Activated naive CD8-positive, alpha-beta T cell (primary cell): Measurements from ENCODE around the gene MR1.

Experiments
- H3K27ac Mint-ChIP-seq: one replicate; pipeline ENCODE4 v1.8.0; 2021; ENCODE audit warnings: mixed read lengths
- H3K27me3 Mint-ChIP-seq: one replicate; pipeline ENCODE4 v1.8.0; 2021; ENCODE audit warnings: mixed read lengths
- H3K36me3 Mint-ChIP-seq: one replicate; pipeline ENCODE4 v1.8.0; 2021; ENCODE audit warnings: mixed read lengths
- H3K4me1 Mint-ChIP-seq: one replicate; pipeline ENCODE4 v1.8.0; 2021; ENCODE audit warnings: low read depth, mixed read lengths
- H3K4me3 Mint-ChIP-seq: one replicate; pipeline ENCODE4 v1.8.0; 2021; ENCODE audit warnings: mild to moderate bottlenecking, mixed read lengths
- H3K9me3 Mint-ChIP-seq: one replicate; pipeline ENCODE4 v1.8.0; 2021; ENCODE audit warnings: low read depth, mixed read lengths

Gene MR1

DNA sequence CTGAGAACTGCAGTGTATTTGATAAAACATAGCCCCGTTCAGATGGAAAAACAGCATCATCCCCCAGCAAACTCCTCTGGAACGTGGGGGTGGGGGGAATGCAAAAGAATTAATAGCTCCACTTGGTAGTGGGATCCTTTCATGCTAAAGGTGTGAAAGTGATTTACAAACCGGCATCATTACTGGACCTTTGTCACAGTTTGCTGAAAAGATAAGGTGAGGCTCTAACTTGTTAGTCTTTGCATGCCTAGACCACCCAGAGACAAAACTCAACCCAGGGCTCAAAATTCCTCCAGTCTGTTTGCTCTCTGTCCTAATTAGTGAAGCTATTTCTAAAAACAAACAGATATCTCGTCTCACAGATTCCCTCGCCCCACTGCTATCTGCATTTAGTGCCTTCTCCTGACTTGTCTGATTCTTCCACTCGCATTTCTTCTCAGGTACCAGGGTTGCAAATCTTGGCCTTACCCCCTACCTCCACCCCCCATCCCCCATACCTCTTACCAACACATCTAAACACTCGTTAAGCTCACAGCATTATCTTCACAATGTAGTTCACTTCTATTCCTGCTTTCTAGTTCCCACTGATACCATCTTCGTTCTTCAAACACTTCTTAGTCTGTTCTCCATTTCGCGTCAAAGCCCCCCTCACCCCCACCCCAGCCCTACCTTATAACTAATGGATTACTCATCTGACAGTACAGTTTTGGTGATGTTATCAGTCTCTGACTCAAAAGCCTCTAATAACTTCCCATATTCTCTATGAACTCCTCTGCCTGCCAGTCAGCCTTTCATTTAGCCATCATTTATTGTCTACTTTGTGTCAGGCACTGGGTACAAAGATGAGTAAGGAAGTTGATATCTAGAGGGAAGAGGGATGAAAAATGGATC is 66.5 kb downstream of the MR1 start:
- Mint-ChIP-seq H3K9me3 (no peaks in the 10 kb centered on the region), H3K36me3 (peaks cover under 1% of the 10 kb centered on the region), H3K27me3 (no peaks in the 10 kb centered on the region), H3K4me3 (peak overlapping the region; percentile 75), H3K27ac (peak overlapping the region; percentile 93), H3K4me1 (peaks cover 74% of the 10 kb centered on the region)

DNA sequence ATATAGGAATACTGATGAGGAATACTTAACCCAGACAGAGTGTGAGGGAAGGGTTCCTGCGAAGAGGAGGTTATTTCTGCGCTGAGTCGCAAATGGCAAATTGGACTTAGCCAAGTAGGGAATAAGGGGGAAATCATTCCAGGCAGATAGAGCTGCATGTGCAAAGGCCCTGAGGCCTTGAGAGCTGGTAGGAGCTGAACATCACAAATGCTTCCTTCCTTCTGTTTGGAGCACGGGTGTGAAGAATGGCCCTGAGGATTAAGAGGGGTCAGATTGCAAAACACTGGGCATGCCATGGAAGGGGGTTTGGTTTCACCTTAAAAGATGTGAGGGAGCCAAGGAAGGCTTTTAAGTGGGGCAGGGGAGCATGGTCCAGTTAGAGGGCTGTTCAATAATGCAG is 67.2 kb downstream of the MR1 start:
- H3K9me3 Mint-ChIP-seq: no peaks in the 10 kb centered on the region
- peak overlapping the region; percentile 73 for H3K27ac Mint-ChIP-seq
- H3K4me1 Mint-ChIP-seq: peaks cover 75% of the 10 kb centered on the region
- no peaks in the 10 kb centered on the region for H3K27me3 Mint-ChIP-seq
- H3K36me3 Mint-ChIP-seq: no peaks in the 10 kb centered on the region
- H3K4me3 Mint-ChIP-seq: peak overlapping the region; percentile 75

DNA sequence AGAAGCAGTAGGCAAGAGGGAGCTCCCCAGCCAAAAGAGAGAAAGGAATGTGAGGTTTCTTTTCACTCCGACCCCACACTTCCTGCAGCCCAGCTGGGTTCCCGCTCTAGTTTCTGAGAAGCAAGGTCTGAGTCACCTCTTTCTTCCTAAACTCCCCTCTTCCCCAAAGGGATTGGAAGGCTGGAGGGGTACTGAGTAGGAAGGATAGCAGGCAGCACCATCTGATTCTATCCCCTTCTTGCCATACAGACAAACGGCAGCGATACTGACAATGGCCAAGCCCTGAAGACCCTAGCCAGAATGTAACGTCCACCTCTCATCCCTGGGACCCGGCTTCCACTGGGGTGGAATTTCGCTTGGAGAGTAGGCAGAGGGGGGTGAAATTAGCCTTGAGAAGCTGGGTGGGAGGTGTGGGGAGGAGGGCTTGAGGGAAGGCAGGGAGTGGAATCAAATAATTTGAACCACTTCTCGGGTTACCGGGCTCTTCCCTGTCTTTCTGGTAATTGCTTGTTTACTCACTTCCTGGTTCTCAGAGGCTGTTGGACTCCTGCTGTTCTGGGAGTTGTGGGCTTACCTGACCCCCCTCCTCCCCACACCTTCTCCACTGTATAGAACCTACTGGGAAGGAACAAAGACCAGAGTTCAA is 67.9 kb downstream of the MR1 start:
- H3K4me1 Mint-ChIP-seq: peaks cover 74% of the 10 kb centered on the region
- no peak overlapping the region for H3K4me3 Mint-ChIP-seq
- no peaks in the 10 kb centered on the region for H3K36me3 Mint-ChIP-seq
- H3K27ac Mint-ChIP-seq: no peak overlapping the region
- no peaks in the 10 kb centered on the region for H3K9me3 Mint-ChIP-seq
- no peaks in the 10 kb centered on the region for H3K27me3 Mint-ChIP-seq

DNA sequence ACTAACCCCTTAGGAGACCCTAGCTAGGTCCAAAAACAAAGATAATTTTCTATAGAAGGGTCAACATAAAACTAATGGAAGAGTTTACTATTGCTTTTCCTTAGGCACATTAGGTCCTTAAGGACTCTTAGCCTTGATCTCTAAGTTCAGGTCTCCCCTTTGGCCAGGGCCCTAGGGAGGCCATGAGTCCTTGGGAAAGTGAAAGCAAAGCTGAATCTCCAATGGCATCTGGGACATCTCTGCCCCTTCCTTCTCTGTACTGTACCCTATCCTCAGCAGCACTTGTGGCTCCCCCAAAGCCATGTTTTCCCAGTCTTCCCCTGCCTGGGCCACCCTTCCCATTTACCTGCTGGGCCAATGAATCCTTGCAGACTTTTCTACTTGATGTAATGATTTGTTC is 69.1 kb downstream of the MR1 start:
- no peak overlapping the region for H3K4me3 Mint-ChIP-seq
- no peaks in the 10 kb centered on the region for H3K27me3 Mint-ChIP-seq
- no peak overlapping the region for H3K27ac Mint-ChIP-seq
- H3K4me1 Mint-ChIP-seq: peaks cover 74% of the 10 kb centered on the region
- no peaks in the 10 kb centered on the region for H3K9me3 Mint-ChIP-seq
- no peaks in the 10 kb centered on the region for H3K36me3 Mint-ChIP-seq

DNA sequence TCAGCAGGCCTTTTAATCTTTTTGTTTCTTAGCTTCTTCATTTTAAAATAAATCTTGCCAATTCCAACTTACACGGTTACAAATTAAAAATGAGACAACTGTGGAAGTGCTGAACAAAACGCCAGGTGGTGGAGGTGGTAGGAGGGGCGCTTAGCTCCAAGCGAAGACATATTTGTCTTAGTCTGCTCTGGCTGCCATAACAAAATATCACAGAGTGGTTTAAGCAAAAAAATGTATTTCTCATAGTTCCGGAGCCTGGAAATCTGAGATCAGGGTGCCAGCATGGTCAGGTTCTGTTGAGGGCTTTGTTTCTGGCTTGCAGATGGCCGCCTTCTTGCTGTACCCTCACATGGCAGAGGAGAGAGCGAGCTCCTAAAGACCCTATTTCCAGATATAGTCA is 69.6 kb downstream of the MR1 start:
- Mint-ChIP-seq H3K4me3 (no peak overlapping the region), H3K4me1 (peaks cover 71% of the 10 kb centered on the region), H3K36me3 (no peaks in the 10 kb centered on the region)

DNA sequence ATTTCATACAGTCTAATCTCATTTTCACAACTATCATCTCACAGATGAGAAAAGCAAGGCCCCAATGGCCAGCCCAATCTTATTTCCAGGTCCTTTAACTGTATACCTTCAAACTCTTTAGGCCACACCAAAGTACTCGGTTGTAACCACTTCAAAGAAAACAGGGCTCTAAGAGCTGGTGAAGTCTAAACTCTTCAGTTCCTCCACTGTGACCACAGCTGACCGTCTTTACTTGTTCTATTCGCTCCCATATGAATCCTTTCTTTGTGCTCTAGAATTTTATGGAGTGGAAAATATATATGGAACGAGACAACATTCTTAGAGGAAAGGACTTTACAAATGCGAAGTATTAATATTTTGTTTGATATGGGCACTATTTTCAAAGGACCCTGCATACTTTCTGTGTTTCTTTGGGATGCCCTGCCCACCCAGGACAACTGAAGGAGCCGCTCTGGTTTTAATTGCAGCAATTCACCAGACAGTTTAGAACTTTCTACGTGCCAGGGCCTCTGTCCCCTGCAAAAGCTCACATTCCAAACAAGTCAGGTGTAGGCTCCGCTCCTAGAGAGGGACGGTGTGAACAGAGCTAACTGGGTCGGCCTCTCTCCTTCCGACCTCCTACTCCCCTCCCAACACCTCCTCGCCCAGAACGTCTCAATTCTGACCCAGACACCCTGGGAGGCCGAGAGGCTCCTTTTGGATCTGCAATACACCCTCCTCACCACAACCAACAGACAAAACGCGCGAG is 70.4 kb downstream of the MR1 start:
- Mint-ChIP-seq H3K4me1 (peaks cover 68% of the 10 kb centered on the region), H3K27ac (peak overlapping the region; percentile 72), H3K27me3 (no peaks in the 10 kb centered on the region), H3K4me3 (peak overlapping the region; percentile 84), H3K9me3 (no peaks in the 10 kb centered on the region), H3K36me3 (no peaks in the 10 kb centered on the region)

More for the DNA sequence above, 69.6 kb downstream of the MR1 start:
- Mint-ChIP-seq H3K27ac (peak overlapping the region; percentile 12), H3K9me3 (no peaks in the 10 kb centered on the region), H3K27me3 (no peaks in the 10 kb centered on the region)

DNA sequence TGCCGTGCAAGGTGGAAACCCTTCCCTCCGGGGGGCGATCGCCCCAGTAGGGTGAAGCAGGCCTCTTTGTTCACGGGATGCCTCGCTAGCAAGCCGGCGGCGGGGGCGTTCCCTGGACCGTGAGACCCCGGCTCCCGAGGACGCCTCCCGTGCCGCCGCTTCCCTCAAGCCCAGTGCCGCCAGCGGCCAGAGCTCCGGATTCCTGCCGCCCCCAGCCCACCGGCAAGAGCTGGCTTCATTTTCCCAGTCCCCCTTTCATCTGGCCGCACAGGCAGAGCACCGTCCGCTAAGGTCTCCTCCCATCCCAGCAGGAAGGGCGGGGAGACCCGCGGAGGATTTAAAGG is 71.0 kb downstream of the MR1 start:
- Mint-ChIP-seq H3K9me3 (no peaks in the 10 kb centered on the region), H3K4me1 (peaks cover 63% of the 10 kb centered on the region), H3K4me3 (peak overlapping the region; percentile 84)

DNA sequence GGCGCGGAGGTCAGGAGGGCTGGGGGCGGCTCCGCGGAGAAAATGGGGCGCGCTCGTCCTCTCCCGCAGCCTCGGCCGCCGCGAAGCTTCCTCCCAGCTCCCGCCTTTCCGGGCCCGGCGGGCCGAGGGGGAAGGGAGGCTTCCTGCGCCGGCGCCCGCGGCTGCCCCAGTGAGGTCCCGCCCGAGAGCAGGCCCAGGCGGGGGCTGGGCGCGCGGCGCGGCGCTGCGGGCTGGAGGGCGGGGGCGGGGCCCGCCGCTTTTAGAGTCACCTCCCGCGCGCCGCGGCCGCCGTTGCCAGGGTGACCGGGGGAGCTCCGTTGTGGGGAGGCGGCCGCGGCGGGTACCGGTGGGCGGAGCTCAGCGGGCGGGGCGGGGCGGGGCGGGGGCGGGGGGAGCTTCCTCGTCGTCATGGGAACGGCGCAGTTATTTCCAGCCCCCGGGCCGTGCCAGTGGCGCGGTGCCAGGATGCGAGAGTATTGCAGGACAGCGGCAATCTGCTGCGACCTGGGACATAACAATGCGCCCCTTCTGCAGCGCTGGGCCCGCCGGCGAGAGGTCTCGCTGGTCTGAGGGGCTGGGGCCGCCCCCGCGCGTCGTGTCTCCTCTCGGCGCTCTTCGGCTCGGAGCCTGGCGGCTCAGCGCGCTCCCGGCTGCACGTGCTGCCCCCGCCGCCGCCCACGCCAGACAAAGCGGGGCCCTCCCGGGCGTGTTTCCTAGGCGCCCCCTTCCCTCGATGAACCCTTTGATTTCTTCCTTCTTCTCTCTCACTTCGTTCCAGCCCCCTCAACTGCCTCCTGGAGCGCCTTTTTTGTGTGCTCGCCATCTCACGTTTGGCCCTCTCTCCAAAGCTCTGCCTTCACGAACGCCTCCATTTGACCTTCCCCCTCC is 71.6 kb downstream of the MR1 start:
- H3K36me3 Mint-ChIP-seq: no peaks in the 10 kb centered on the region
- H3K9me3 Mint-ChIP-seq: no peaks in the 10 kb centered on the region
- H3K4me3 Mint-ChIP-seq: peak overlapping the region; percentile 93
- H3K4me1 Mint-ChIP-seq: peaks cover 57% of the 10 kb centered on the region
- peak overlapping the region; percentile 81 for H3K27ac Mint-ChIP-seq
- no peaks in the 10 kb centered on the region for H3K27me3 Mint-ChIP-seq

More for the DNA sequence above, 71.0 kb downstream of the MR1 start:
- Mint-ChIP-seq H3K27ac (peak overlapping the region; percentile 72), H3K27me3 (no peaks in the 10 kb centered on the region), H3K36me3 (no peaks in the 10 kb centered on the region)

DNA sequence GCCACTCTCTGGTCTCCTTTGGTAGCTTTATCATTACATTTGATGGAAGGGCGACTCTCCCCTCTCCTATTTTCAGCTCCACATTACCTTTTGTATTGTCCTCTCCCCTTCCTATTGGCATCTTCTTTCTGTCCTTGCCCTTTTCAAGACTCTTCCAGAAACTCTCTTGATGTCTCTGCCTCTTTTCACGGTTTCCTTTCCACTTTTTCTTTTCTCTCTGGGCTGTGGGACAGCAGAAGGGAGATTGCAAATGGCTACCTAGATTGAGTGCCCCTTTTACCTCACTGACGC is 72.2 kb downstream of the MR1 start:
- Mint-ChIP-seq H3K36me3 (no peaks in the 10 kb centered on the region), H3K4me1 (peaks cover 51% of the 10 kb centered on the region), H3K27me3 (no peaks in the 10 kb centered on the region), H3K9me3 (no peaks in the 10 kb centered on the region), H3K27ac (peak overlapping the region; percentile 81), H3K4me3 (peak overlapping the region; percentile 93)

DNA sequence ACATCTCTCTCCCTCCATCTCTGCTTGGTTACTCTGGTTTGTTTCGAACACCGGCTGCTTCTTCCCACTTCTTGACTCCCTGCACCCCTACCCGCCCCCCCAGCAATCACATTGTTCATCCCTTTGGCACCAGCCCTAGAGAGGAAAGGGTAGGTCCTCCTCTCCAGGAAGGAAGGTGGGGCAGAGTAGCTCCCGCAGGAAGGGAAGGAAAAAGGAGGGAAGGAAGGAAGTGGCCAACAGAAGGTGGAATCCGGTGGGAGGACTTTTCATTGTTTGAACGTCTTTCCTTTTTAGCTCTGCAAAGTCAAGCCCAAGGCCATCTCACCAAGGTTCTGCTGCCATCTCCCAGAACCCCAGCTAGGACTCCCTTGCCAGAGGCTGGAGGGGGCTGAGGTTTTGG is 72.7 kb downstream of the MR1 start:
- H3K27me3 Mint-ChIP-seq: no peaks in the 10 kb centered on the region
- H3K27ac Mint-ChIP-seq: peak overlapping the region; percentile 81
- peak overlapping the region; percentile 93 for H3K4me3 Mint-ChIP-seq
- H3K4me1 Mint-ChIP-seq: peaks cover 46% of the 10 kb centered on the region
- H3K36me3 Mint-ChIP-seq: no peaks in the 10 kb centered on the region
- H3K9me3 Mint-ChIP-seq: no peaks in the 10 kb centered on the region

DNA sequence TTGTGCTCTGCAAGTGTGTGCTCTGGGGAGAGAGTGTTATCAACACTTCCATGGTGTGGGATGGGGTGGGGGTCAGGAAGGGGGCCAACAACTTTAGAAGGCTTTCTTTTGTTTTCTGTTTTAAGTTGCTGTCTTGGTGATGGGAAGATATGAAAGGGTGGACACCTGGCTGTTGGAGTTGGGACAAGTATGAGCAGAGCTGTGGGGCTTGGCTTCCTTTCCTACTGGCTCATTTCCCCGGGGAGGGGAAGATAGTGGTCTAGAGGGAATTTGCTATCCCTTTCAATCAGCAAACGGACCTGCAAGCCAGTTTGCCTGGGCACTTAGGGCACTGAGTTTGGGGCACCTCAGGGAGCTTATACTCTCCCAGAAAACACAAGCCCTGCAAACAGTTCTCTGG is 73.9 kb downstream of the MR1 start:
- Mint-ChIP-seq H3K4me3 (no peak overlapping the region), H3K27ac (no peak overlapping the region), H3K9me3 (no peaks in the 10 kb centered on the region), H3K4me1 (peaks cover 37% of the 10 kb centered on the region), H3K36me3 (no peaks in the 10 kb centered on the region), H3K27me3 (no peaks in the 10 kb centered on the region)

DNA sequence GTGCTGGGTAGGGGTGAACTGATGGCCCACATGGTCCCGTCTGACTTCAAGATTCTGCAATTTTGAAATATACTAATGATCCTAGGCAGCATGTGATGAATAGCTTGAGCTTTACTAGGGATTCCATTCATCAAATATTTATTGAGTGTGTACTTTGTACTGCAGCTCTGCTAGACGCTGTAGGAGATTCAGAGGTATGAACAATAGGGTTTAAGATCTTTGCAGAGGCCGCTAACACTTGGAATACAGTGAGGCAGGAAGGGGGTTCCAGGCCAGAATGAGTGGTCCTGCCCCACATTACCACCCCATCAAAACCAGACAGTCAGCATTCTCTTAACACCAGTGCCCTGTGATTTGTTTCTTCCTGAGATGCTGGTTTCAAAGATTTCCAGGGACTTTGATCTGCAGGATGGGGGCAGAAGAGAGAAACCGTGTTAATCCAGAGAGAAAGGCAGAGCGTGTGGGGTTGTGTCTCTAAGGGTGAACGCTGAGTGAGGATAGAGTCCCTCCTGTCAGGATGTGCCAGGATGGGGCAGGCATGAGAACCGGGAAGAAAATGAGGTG is 74.6 kb downstream of the MR1 start:
- peaks cover 32% of the 10 kb centered on the region for H3K4me1 Mint-ChIP-seq
- no peaks in the 10 kb centered on the region for H3K27me3 Mint-ChIP-seq
- H3K36me3 Mint-ChIP-seq: no peaks in the 10 kb centered on the region
- H3K27ac Mint-ChIP-seq: no peak overlapping the region
- no peaks in the 10 kb centered on the region for H3K9me3 Mint-ChIP-seq
- H3K4me3 Mint-ChIP-seq: no peak overlapping the region

DNA sequence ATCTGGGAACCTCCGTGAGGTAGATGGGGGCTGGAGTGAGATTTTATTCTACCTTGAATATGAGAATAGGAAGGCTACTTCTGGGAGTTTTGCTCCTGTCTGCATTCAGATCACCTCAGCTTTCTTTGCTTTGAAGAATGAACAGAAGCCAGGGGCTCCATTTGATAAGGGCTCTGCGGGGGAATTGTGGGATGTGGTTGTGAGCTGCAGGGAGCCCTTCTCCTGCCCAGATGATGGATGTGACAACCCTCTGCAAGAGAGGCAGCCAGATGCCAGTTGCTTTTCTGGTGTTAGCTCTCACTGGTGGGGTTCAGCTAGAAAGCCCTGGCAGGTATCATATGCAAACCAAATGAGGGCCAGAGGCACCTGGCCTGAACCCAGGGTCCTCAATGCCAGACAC is 76.2 kb downstream of the MR1 start:
- Mint-ChIP-seq H3K27ac (no peak overlapping the region), H3K36me3 (no peaks in the 10 kb centered on the region), H3K27me3 (no peaks in the 10 kb centered on the region), H3K4me3 (no peak overlapping the region), H3K9me3 (no peaks in the 10 kb centered on the region), H3K4me1 (peaks cover 19% of the 10 kb centered on the region)
